Measurements from ENCODE around the gene LZTS2. TPM values are rescaled to one million over a fixed set of nuclear protein-coding genes. Genes with fewer than 3 reads are reported as not detected.

The LZTS2 gene
- total RNA-seq, 2 experiments from 2014 or later, result 14.5 to 15.5 TPM

- intact Hi-C loops (cut with micrococcal nuclease), result no loop called here
- peaks cover 11% of the 10 kb centered on the region for H3K4me1 Mint-ChIP-seq (ENCODE audit: low read depth)
- H3K9me3 Mint-ChIP-seq, result no peaks in the 10 kb centered on the region
- DNase-seq, result no peak
- POLR2A ChIA-PET, result no interaction called here
- no peak for ATAC-seq
- no peaks in the 10 kb centered on the region for H3K36me3 Mint-ChIP-seq (ENCODE audit: low read depth)
- TF ChIP-seq, protein P1, sequence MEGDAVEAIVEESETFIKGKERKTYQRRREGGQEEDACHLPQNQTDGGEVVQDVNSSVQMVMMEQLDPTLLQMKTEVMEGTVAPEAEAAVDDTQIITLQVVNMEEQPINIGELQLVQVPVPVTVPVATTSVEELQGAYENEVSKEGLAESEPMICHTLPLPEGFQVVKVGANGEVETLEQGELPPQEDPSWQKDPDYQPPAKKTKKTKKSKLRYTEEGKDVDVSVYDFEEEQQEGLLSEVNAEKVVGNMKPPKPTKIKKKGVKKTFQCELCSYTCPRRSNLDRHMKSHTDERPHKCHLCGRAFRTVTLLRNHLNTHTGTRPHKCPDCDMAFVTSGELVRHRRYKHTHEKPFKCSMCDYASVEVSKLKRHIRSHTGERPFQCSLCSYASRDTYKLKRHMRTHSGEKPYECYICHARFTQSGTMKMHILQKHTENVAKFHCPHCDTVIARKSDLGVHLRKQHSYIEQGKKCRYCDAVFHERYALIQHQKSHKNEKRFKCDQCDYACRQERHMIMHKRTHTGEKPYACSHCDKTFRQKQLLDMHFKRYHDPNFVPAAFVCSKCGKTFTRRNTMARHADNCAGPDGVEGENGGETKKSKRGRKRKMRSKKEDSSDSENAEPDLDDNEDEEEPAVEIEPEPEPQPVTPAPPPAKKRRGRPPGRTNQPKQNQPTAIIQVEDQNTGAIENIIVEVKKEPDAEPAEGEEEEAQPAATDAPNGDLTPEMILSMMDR (IDR thresholded peaks at IDR 0.05), result no peak
- CTCF ChIA-PET, result interaction anchor here (1.0 to 1.6 kb wide), 3 partner anchors 9 to 11 kb away, joined by 4 read pairs; partner anchors contain the start of gene LZTS2
- no peaks in the 10 kb centered on the region for H3K27me3 Mint-ChIP-seq
- H3K4me3 Mint-ChIP-seq, result no peak overlapping the region
- H3K27ac Mint-ChIP-seq, result no peak overlapping the region
These were observed 9.3 kb downstream of the LZTS2 start for GRCh38 chr10:101008823-101009423.

GRCh38 chr10:101010329-101010728 is 10.7 kb downstream of the LZTS2 start:
- H3K36me3 Mint-ChIP-seq (ENCODE audit: low read depth), result no peaks in the 10 kb centered on the region
- no peaks in the 10 kb centered on the region for H3K9me3 Mint-ChIP-seq
- ATAC-seq (no peak), DNase-seq (no peak)
- intact Hi-C loops (cut with micrococcal nuclease), result no loop called here
- TF ChIP-seq, protein P1 (IDR thresholded peaks at IDR 0.05), result no peak
- H3K4me3 Mint-ChIP-seq, result no peak overlapping the region
- peaks cover 23% of the 10 kb centered on the region for H3K4me1 Mint-ChIP-seq (ENCODE audit: low read depth)
- H3K27me3 Mint-ChIP-seq, result peaks cover 5% of the 10 kb centered on the region
- ChIA-PET CTCF (interaction anchor here (2.2 to 2.8 kb wide), 2 partner anchors 11 to 13 kb away, joined by 9 to 15 read pairs; partner anchors contain the start of gene LZTS2), POLR2A (no interaction called here)
- no peak overlapping the region for H3K27ac Mint-ChIP-seq

DNA sequence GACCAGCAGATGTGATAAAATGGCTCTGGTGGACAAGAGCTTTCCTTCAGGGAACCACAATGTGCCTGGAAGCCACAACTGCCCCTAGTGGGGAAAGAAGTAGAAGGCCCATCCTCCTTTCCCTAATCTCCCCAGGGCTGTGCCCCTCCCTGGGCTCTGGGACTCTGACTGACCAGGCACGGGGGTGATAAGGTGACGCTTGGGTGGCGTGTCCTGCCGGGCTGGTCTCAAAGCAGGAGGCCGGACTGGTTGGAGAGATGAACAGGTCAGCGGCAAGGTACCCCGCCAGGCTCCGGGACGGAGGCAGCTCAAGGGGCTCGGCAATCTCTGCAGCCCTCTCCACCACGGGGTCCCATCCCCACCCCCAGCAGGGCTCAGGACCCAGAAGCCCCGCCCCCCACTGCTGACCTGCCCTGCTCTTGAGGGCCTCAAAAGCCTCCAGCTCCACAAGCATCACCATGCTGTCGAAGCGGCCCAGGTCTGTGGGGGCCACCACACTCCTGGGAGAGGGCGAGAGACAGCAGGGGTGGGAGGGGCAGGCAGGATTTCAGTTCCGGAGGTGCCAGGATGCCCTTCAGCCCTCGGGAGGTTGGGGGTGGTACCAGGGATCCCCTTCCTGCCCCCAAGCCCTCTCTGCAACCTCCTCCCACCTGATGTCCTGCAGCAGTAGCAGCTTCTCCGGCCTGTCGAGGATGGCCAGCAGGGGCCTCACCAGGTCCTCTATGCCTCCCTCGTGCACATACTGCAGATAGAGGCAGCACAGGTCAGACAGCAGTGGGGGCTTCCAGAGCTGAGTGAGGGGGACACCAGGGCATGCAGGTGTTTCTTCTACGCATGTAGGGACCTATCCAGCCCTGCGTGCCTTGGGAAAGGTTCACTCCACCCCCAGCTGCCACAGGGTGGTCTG is 12.2 kb downstream of the LZTS2 start:
- Mint-ChIP-seq H3K27me3 (peaks cover 15% of the 10 kb centered on the region), H3K36me3 (ENCODE audit: low read depth) (no peaks in the 10 kb centered on the region), H3K4me1 (ENCODE audit: low read depth) (peaks cover 24% of the 10 kb centered on the region), H3K4me3 (no peak overlapping the region), H3K9me3 (no peaks in the 10 kb centered on the region), H3K27ac (no peak overlapping the region)
- ATAC-seq, result no peak
- ChIA-PET POLR2A (interaction anchor here (1.2 kb wide), 1 partner anchor 23 kb away, joined by 4 read pairs; no protein-coding TSS in a partner anchor), CTCF (interaction anchor here (1.0 to 2.8 kb wide), 6 partner anchors 9 to 31 kb away, joined by 3 to 15 read pairs (median 4); partner anchors contain the start of gene LZTS2)
- intact Hi-C loops (cut with micrococcal nuclease), result no loop called here
- DNase-seq, result no peak
- TF ChIP-seq, protein P1 (IDR thresholded peaks at IDR 0.05), result no peak

- no peak overlapping the region for H3K4me3 Mint-ChIP-seq
- H3K27me3 Mint-ChIP-seq, result peaks cover 19% of the 10 kb centered on the region
- ATAC-seq, result peak; percentile 90
- DNase-seq, result peak; percentile 92
- CTCF ChIA-PET, result interaction anchor here (1.2 to 2.8 kb wide), 4 partner anchors 10 to 30 kb away, joined by 4 to 15 read pairs (median 6); partner anchors contain the start of gene LZTS2
- no peaks in the 10 kb centered on the region for H3K36me3 Mint-ChIP-seq (ENCODE audit: low read depth)
- POLR2A ChIA-PET, result interaction anchor here (1.2 kb wide), 1 partner anchor 22 kb away, joined by 4 read pairs; no protein-coding TSS in a partner anchor
- TF ChIP-seq, protein P1 (IDR thresholded peaks at IDR 0.05), result peak; percentile 97
- intact Hi-C loops (cut with micrococcal nuclease), result no loop called here
- H3K4me1 Mint-ChIP-seq (ENCODE audit: low read depth), result peaks cover 24% of the 10 kb centered on the region
- H3K27ac Mint-ChIP-seq, result no peak overlapping the region
- H3K9me3 Mint-ChIP-seq, result no peaks in the 10 kb centered on the region
These were observed 13.1 kb downstream of the LZTS2 start for GRCh38 chr10:101012525-101013364.
